ENCODE measurements around the gene TMEM106C. TPM values are rescaled to one million over a fixed set of nuclear protein-coding genes. Genes with fewer than 3 reads are reported as not detected.

Gene TMEM106C
- total RNA-seq, 6 experiments from 2014 or later, result 87.8 to 123 (median 107) TPM

GRCh38 chr12:47980779-47981495, 17.5 kb downstream of the TMEM106C start:
- no peak for DNase-seq
- Mint-ChIP-seq H3K4me3 (no peak overlapping the region), H3K36me3 (ENCODE audit: low read depth) (no peaks in the 10 kb centered on the region), H3K27ac (no peak overlapping the region), H3K4me1 (ENCODE audit: low read depth) (no peaks in the 10 kb centered on the region), H3K27me3 (ENCODE audit: insufficient read depth) (peaks cover 45% of the 10 kb centered on the region), H3K9me3 (no peaks in the 10 kb centered on the region)
- TF ChIP-seq CTCF (IDR thresholded peaks at IDR 0.05), result no peak

- Mint-ChIP-seq H3K4me1 (ENCODE audit: low read depth) (no peaks in the 10 kb centered on the region), H3K27me3 (ENCODE audit: insufficient read depth) (peaks cover 42% of the 10 kb centered on the region), H3K27ac (no peak overlapping the region), H3K4me3 (no peak overlapping the region), H3K36me3 (ENCODE audit: low read depth) (no peaks in the 10 kb centered on the region), H3K9me3 (no peaks in the 10 kb centered on the region)
- DNase-seq, result no peak
- no peak for TF ChIP-seq CTCF (IDR thresholded peaks at IDR 0.05)
These were observed 18.3 kb downstream of the TMEM106C start for GRCh38 chr12:47981496-47982260.

- no peaks in the 10 kb centered on the region for H3K9me3 Mint-ChIP-seq
- peaks cover 41% of the 10 kb centered on the region for H3K27me3 Mint-ChIP-seq (ENCODE audit: insufficient read depth)
- no peak for TF ChIP-seq CTCF (IDR thresholded peaks at IDR 0.05)
- H3K4me1 Mint-ChIP-seq (ENCODE audit: low read depth), result no peaks in the 10 kb centered on the region
- no peaks in the 10 kb centered on the region for H3K36me3 Mint-ChIP-seq (ENCODE audit: low read depth)
- no peak overlapping the region for H3K4me3 Mint-ChIP-seq
- DNase-seq, result no peak
- H3K27ac Mint-ChIP-seq, result no peak overlapping the region
These were observed 18.9 kb downstream of the TMEM106C start for GRCh38 chr12:47982311-47982710.

GRCh38 chr12:47982770-47983169, 19.4 kb downstream of the TMEM106C start:
- Mint-ChIP-seq H3K36me3 (ENCODE audit: low read depth) (no peaks in the 10 kb centered on the region), H3K27ac (no peak overlapping the region), H3K9me3 (no peaks in the 10 kb centered on the region), H3K4me3 (no peak overlapping the region), H3K27me3 (ENCODE audit: insufficient read depth) (peaks cover 41% of the 10 kb centered on the region), H3K4me1 (ENCODE audit: low read depth) (peaks cover 3% of the 10 kb centered on the region; the same call in 1 of the 2 replicates)
- no peak for DNase-seq
- TF ChIP-seq CTCF (IDR thresholded peaks at IDR 0.05), result no peak

- H3K27ac Mint-ChIP-seq, result no peak overlapping the region
- TF ChIP-seq CTCF (IDR thresholded peaks at IDR 0.05), result no peak
- peaks cover 48% of the 10 kb centered on the region for H3K27me3 Mint-ChIP-seq (ENCODE audit: insufficient read depth)
- no peak for DNase-seq
- no peak overlapping the region for H3K4me3 Mint-ChIP-seq
- H3K36me3 Mint-ChIP-seq (ENCODE audit: low read depth), result no peaks in the 10 kb centered on the region
- peaks cover 12% of the 10 kb centered on the region; the same call in 1 of the 2 replicates for H3K4me1 Mint-ChIP-seq (ENCODE audit: low read depth)
- H3K9me3 Mint-ChIP-seq, result no peaks in the 10 kb centered on the region
These were observed 20.2 kb downstream of the TMEM106C start for GRCh38 chr12:47983541-47984115.

All from HFFc6 (cell line).